DLD1 (cell line): ENCODE measurements around the gene TRAPPC2.
"Not testable (repeated sequence)": the region's sequence is repeated elsewhere in the genome, so short reads cannot be mapped to it uniquely, and the experiment has no call there.

Experiments used
- in situ Hi-C: cut with HindIII; loops from 2 replicates; pipeline ENCODE4 v1.10.0; 2017; ENCODE audit warnings: low sequenced_read_pairs

The TRAPPC2 gene

DNA sequence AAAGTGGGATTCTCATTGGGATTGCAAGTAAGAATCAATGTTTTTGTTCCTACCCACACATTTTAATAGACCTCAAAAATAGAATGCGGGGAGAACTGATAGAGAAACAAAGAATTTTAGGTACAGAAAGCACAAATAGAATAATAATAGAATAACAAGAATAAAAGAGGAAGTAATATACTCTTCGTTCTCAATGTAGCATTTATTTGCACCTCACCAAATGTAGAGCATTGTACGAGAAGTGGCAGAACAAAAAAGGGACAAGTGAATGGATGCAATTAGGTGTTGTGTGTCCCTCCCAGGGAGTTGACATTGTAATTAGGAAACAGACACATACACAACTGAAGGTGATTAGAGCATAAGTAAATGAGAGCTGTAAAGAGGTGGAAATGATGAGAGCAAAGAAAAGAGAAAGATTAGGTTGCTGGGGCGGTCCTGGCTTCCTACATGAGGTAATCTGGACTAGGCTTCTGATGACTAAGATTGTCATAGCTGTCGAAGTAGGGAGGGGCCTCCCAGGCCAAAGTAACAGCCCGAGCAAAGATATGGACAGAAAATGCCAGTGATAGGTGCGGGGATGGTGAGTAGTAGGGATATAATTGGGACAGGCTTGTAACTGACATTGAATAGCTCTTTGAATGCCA lies 35.1 kb downstream of the TRAPPC2 start:
- in situ Hi-C loops: no loop called here

GRCh38 chrX:13698432-13698831 lies 36.0 kb downstream of the TRAPPC2 start:
- in situ Hi-C loops: no loop called here

DNA sequence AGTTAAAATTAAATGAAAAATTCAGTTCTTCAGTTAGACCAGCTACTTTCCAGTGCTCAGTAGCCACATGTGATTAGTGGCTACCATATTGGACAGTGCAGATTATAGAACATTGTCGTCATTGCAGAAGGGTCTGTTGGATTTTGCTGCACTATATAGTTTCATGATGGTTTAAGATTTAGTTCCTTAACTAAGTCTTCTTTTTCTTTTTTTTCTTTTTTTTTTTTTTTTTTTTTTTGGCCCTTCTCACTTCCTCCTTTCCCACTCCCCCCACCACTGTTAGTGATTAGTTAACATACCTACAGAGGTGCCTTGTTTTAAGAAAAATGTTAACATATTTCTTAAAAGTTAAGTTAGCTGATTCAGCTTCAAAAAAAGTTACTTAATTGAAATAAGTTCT lies 36.4 kb downstream of the TRAPPC2 start:
- in situ Hi-C loops: no loop called here

- in situ Hi-C loops: no loop called here
Measured at GRCh38 chrX:13697455-13697854, 37.0 kb downstream of the TRAPPC2 start.

GRCh38 chrX:13695601-13696115 lies 38.8 kb downstream of the TRAPPC2 start:
- in situ Hi-C loops: no loop called here

- in situ Hi-C loops: no loop called here
Measured at GRCh38 chrX:13694983-13695382, 39.4 kb downstream of the TRAPPC2 start.

- in situ Hi-C loops: no loop called here
Measured at GRCh38 chrX:13694359-13694758, 40.1 kb downstream of the TRAPPC2 start.

GRCh38 chrX:13693341-13693961 lies 41.0 kb downstream of the TRAPPC2 start:
- in situ Hi-C loops: no loop called here

DNA sequence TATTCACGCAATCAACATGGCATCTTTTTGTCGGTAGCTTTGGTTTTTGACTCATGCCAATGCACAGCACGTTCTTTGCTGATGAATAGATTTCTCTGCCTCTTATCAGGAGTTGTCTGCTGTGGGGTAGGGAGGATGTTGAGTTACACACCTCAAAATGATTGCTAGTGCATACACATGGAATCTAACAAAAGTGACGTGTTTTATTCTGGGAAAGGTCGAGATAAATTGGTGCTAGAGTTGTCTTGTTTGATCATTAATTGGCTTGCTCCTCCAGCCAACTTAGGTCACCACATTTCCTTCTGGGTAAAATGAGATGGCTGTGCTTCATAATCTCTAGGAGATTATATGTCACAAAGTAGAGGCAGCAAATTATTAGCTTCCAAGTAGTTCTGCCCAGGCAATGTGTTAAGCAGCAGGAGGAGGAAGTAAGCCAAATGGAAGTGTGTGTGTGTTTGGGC lies 41.6 kb downstream of the TRAPPC2 start:
- in situ Hi-C loops: no loop called here

DNA sequence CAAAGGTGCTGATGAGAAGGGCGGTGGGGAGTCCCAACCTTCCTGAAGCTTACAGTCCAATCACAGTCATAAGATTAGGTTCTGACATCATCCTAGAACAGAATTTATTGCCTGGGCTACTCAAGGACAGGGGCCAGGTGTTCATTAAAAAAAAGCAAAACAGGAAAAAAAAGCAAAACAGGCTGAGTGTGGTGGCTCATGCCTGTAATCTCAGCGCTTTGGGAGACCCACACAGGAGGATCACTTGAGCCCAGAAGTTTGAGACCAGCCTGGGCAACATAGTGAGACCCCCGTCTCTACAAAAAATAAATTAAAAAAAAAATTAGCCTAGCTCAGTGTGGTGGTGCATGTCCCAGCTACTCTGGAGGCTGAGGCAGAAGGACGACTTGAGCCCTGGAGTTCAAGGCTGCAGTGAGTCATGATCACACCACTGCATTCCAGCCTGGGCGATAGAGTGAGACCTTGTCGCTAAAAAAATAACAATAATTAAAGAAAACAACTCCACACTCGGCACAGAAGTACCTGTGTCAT lies 42.5 kb downstream of the TRAPPC2 start:
- in situ Hi-C loops: no loop called here

DNA sequence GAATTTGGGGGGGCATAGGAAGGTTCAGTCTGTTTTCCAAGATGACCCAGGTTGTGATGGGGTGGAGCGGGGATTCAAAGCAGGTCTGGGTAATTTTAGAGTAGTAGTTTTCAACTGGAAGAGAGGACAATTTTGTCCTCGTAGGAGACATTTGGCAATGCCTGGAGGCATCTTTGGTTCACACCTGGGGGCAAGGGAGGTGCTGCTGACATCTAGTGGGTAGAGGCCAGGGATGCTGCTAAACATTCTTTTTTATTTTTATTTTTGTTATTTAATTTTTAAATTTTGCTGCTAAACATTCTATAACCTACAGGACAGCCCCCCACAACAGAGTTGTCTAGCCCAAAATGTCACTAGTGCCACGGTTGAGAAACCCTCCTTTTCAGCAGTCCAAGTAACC lies 43.6 kb downstream of the TRAPPC2 start:
- in situ Hi-C loops: no loop called here

DNA sequence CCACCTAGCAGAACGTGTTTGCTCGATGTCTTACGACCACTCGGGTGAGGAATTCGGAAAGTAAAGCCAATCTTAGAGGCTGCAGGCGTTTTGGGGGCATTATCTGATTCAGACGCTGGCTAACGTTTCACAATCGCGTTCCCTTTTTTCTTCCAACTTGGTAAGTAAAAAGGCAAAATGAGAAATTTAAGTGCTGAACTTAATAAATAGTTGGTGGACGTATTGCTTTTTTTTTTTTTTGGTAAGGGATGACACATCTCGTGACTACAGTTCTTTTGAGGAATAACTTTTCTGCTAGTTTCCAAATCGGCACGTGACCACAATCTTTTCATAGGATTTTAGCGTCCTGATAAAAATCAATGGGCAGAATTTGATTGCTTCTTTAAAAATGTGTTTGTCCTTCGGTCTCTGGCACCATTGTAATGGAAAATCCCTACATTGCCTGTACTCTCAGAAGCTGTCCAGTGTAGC lies 44.6 kb downstream of the TRAPPC2 start:
- in situ Hi-C loops: no loop called here

DNA sequence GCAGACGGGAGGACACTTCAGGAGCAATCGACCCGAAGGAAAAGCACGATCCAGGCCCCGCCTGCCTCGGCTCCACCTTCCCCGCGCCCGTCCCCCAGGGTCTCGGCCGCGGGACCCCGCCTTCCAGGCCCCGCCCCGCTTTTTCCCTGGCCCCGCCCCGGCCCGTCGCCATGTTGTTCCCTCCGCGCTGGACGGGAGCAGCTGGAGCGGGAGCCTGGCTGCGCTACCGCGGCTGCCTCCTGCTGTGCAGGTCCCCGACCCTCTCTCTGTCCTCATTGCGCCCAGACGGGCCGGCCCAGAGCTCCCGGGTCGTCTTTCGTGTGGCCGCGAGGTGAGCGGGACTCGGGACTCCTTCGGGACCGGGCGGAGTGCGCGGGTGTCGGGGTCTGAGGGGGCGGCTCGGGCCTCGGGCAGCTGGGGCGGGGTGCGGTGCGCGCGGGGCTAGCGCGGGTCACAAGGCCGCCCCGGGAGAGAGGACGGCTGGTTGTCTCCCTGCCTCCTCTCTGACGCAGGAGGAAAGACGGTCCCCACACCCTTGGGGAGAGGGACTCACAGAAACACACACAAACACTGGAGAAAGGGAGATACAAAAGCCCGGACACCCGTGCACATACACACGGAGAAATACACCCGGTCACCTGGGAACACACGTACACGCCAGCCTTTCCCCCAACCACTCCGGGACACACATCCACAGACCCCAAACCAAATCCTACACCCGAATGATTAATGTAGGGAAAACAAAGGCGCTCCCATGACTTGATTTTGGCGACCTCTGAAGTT lies 45.3 kb downstream of the TRAPPC2 start, which contains the start of gene RAB9A:
RAB9A (plus strand) TSS at position 171 of the 783 bp plus-strand sequence. CDS start 19,619 bp downstream, outside the sequence.
- in situ Hi-C loops: no loop called here

- in situ Hi-C loops: no loop called here
Measured at GRCh38 chrX:13688384-13688957, 45.9 kb downstream of the TRAPPC2 start.

DNA sequence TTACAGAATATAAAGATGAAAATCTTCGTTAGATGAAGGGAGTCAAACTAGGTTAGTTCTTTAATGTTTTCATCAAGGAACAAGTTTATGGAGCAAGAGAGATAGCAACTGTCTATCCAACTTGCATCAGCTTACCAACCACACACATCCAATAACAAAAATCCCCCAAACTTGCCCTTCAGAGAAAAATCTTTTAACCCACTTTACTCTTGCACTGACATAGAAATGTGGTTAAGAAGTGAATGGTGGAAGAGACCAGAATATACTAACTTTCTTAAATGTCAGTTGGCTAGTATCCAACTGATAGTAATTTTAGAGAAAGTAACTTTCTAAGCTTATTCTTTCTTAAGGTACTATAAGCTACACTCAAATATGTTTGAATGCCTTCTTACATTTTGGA lies 47.2 kb downstream of the TRAPPC2 start:
- in situ Hi-C loops: no loop called here

GRCh38 chrX:13685126-13685763 lies 49.2 kb downstream of the TRAPPC2 start:
- in situ Hi-C loops: no loop called here

- in situ Hi-C loops: no loop called here
Measured at GRCh38 chrX:13684361-13684760, 50.1 kb downstream of the TRAPPC2 start.

DNA sequence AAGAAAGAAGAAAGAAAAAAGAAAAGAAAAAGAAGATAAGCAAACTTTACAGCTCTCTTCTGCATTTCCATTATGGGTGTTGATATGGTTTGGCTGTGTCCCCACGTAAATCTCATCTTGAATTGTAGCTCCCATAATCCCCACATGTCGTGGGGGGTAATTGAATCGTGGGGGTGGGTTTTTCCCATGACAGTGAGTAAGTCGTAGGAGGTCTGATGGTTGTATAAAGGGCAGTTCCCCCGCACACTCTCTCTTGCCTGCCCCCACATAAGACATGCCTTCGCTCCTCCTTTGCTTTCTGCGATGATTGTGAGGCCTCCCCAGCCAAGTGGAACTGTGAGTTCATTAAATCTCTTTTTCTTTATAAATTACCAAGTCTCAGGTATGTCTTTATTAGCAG lies 52.8 kb downstream of the TRAPPC2 start:
- in situ Hi-C loops: no loop called here

GRCh38 chrX:13679700-13680099 lies 54.7 kb downstream of the TRAPPC2 start:
- in situ Hi-C loops: not testable (repeated sequence)

DNA sequence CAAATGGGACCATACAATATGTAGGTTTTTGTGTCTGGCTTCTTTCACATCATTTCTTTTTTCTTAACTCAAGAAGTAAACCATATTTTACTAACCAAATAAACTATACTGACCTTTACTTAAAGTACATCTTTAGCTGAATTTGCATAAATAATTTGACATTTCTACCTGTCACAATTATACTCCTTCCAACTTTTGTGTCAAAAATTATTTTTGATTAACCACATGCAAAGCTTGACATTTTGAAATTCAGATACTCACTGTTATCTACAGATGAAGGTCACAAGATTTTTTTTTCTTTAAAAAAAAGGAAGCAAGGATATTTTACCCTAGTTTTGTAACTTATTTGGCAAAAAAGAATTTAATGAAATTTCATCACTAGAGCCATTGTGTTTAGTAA lies 57.5 kb downstream of the TRAPPC2 start:
- in situ Hi-C loops: no loop called here
